ENCODE measurements around the gene GAL3ST2.

GRCh38 chr2:241746084-241746483 lies 30.5 kb upstream of the GAL3ST2 start:
- TF ChIP-seq CTCF (IDR thresholded peaks at IDR 0.05; ENCODE audit: insufficient read depth, low read depth, low read length) (no peak), EZH2 (IDR thresholded peaks at IDR 0.05; ENCODE audit: insufficient read depth, low read length) (no peak)
